Common myeloid progenitor, CD34-positive (primary cell): ENCODE results near the gene EPHA5.

Source experiments
- CTCF ChIA-PET: fragments of 350-600 bp; sonication (Branson Sonifier 250); formaldehyde crosslinking; loops from one replicate; lab custom pipeline; 2021; ENCODE audit warnings: antibody characterized with exemption; lab: Charles Lee
- POLR2A ChIA-PET: fragments of 350-600 bp; sonication (Branson Sonifier 250); formaldehyde crosslinking; loops from one replicate; lab custom pipeline; 2021; ENCODE audit warnings: antibody characterized with exemption; lab: Charles Lee
- DNase-seq, 3 donors: peaks; one replicate each; pipeline versions ENCODE4 v3.0.0 to v3.0.0-alpha.2; 2013
- H3K27ac ChIP-seq, 2 experiments: 1 replicate in 1 of 2; 2 replicates in 1 of 2; pipeline ENCODE4 v1.7.0; 2013; ENCODE audit warnings: inconsistent platforms in 2 of 2, low read length in 2 of 2, mild to moderate bottlenecking in 2 of 2, low read depth in 1 of 2, moderate library complexity in 1 of 2; ENCODE audit not compliant: severe bottlenecking in 2 of 2, insufficient read depth in 1 of 2, poor library complexity in 1 of 2
- H3K27me3 ChIP-seq, 5 experiments: replicated peaks in 2 of 5; 1 replicate in 3 of 5; 2 replicates in 2 of 5; pipeline versions ENCODE4 v1.6.1 to v1.7.0; 2013; ENCODE audit warnings: low read length in 4 of 5, mild to moderate bottlenecking in 2 of 5, moderate library complexity in 2 of 5, inconsistent platforms in 1 of 5; ENCODE audit not compliant: insufficient read depth in 5 of 5, control insufficient read depth in 4 of 5
- H3K36me3 ChIP-seq, 4 experiments: 1 replicate in 2 of 4; 2 replicates in 2 of 4; pipeline versions ENCODE4 v1.6.1 to v1.7.0; 2013; ENCODE audit warnings: low read length in 3 of 4, control low read depth in 1 of 4, mild to moderate bottlenecking in 1 of 4; ENCODE audit not compliant: control insufficient read depth in 4 of 4, insufficient read depth in 4 of 4
- H3K4me1 ChIP-seq, 4 experiments: 1 replicate in 3 of 4; 2 replicates in 1 of 4; pipeline versions ENCODE4 v1.6.1 to v1.7.1; 2013; ENCODE audit warnings: low read length in 3 of 4, mild to moderate bottlenecking in 3 of 4, control low read depth in 1 of 4, inconsistent platforms in 1 of 4, moderate library complexity in 1 of 4; ENCODE audit not compliant: control insufficient read depth in 4 of 4, insufficient read depth in 4 of 4; ENCODE audit errors: control extremely low read depth in 1 of 4
- H3K4me3 ChIP-seq, 7 experiments: 1 replicate in 4 of 7; 2 replicates in 3 of 7; pipeline versions ENCODE4 v1.5.1 to v1.7.0; 2013; ENCODE audit warnings: mild to moderate bottlenecking in 7 of 7, low read length in 6 of 7, moderate library complexity in 6 of 7, inconsistent platforms in 2 of 7, low read depth in 2 of 7, control low read depth in 1 of 7; ENCODE audit not compliant: insufficient read depth in 4 of 7, control insufficient read depth in 1 of 7; ENCODE audit errors: extremely low read depth in 1 of 7
- H3K9me3 ChIP-seq, 5 experiments: 1 replicate in 4 of 5; 2 replicates in 1 of 5; pipeline versions ENCODE4 v1.6.1 to v1.7.1; 2013; ENCODE audit warnings: low read length in 4 of 5, mild to moderate bottlenecking in 2 of 5, inconsistent platforms in 1 of 5, low read depth in 1 of 5, moderate library complexity in 1 of 5; ENCODE audit not compliant: control insufficient read depth in 4 of 5, insufficient read depth in 2 of 5; ENCODE audit errors: control extremely low read depth in 1 of 5
- WGBS: methylation state at CpG from one replicate; pipeline ENCODE4 v1.1.5; 2013; ENCODE audit not compliant: insufficient coverage; 5-methylcytosine and 5-hydroxymethylcytosine counted together

EPHA5 gene

DNA sequence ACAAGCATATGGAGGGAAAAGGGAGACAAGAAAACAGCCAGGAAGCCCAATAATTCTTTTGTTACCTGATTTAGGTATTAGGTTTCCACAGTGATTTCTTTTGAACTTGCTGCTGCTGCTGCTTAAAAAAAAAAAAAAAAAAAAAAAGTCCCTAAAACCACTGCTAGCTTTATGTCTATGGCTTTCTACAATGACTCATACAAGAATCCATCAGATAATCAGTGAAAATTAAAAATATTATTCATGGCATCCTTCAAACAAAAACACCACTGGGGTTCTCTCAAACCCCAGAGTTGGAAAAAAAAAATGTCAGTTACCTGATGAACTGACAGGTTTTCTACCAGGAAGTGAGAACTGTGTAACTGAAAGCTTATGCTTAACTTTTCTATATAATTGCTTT lies 14.3 kb downstream of the EPHA5 start:
- H3K9me3 ChIP-seq, result no peaks in the 10 kb centered on the region
- no peaks in the 10 kb centered on the region for H3K36me3 ChIP-seq
- ChIA-PET POLR2A (no interaction called here), CTCF (no interaction called here)
- no peak overlapping the region for H3K4me3 ChIP-seq
- peaks cover 0 to 7% (median 0%) of the 10 kb centered on the region in 5 experiments for H3K27me3 ChIP-seq
- no peak for DNase-seq
- H3K4me1 ChIP-seq, result no peaks in the 10 kb centered on the region
- no peak overlapping the region for H3K27ac ChIP-seq

DNA sequence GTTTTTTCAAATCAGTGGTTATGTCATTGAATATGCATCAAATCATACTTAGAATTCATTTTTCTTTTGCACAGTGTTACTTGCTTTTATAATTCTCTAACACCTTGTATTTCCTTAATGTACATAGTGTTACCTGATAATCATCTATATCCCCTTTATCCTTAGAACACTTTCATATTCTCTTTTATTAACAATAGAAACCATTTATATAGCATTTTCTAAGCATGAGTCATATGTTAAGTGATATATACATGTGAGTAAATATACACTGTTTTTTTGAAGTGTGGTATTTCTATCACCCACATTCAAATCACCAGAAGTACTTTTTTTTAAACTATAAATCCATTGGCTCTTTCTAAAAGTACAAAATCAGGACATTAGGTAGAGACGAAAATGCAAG lies 15.3 kb downstream of the EPHA5 start:
- Histone ChIP-seq H3K4me1 (no peaks in the 10 kb centered on the region), H3K36me3 (no peaks in the 10 kb centered on the region), H3K9me3 (no peaks in the 10 kb centered on the region), H3K27me3 (peaks cover 0 to 4% (median 0%) of the 10 kb centered on the region in 5 experiments), H3K27ac (no peak overlapping the region), H3K4me3 (no peak overlapping the region)
- ChIA-PET POLR2A (no interaction called here), CTCF (no interaction called here)
- DNase-seq, result no peak
- 100% methylated on average over 1 of the region's 1 CpG for WGBS

DNA sequence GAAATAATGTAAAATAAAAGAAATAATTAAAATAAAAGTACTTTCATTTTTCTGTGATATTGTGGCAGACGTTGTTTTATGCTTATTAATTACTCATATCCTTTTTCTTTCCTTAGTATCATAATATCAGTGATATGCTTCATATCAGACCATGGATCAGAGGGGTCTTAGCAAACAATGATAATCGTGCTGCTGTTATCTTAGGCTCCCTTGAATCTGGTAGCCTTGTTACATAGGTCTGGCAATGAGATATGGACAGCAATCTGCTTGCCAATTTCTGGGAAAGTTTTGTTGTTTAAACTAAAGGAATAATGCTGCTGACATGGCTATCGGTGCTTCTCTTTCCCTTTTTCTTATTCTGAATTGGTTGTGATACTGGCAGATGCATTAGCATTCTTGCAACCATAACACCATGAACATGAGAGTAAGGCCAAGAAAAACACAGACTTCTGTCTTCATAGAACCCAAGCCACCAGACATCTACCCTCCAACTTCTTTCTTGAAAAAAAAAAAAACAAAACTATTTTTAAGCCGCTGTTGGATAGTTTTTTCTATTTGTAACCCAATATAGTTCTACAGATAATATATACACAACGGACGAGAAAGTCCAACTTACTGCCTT lies 16.4 kb downstream of the EPHA5 start:
- DNase-seq, result no peak
- Histone ChIP-seq H3K36me3 (no peaks in the 10 kb centered on the region), H3K27me3 (peaks cover 0 to 4% (median 0%) of the 10 kb centered on the region in 5 experiments), H3K4me1 (no peaks in the 10 kb centered on the region), H3K9me3 (no peaks in the 10 kb centered on the region), H3K27ac (no peak overlapping the region), H3K4me3 (no peak overlapping the region)
- WGBS, result 71% methylated on average over 1 of the region's 6 CpGs
- ChIA-PET POLR2A (no interaction called here), CTCF (no interaction called here)

DNA sequence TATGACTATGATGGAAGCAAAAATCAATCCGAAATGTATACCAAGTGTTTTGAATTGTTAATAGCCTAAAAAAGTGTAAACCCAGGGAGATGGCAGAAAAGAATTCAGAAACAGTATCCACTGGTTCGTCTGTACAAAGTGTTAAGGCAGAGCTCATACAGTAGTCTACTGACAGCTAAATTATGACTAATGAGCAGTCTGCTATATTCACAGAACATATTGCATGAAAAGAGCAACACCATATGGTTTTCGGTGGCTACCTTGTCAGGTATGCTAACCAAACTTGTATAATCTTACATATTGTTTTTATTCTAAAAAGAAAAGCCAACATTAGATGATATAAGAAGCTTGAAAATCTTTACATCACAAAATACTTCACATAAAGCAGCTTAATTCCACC lies 18.5 kb downstream of the EPHA5 start:
- no peaks in the 10 kb centered on the region for H3K4me1 ChIP-seq
- H3K4me3 ChIP-seq, result no peak overlapping the region
- ChIA-PET POLR2A (no interaction called here), CTCF (no interaction called here)
- H3K9me3 ChIP-seq, result no peaks in the 10 kb centered on the region
- no peaks in the 10 kb centered on the region for H3K36me3 ChIP-seq
- DNase-seq, result no peak
- no peak overlapping the region for H3K27ac ChIP-seq
- 100% methylated on average over 1 of the region's 3 CpGs for WGBS
- H3K27me3 ChIP-seq, result no peaks in the 10 kb centered on the region

DNA sequence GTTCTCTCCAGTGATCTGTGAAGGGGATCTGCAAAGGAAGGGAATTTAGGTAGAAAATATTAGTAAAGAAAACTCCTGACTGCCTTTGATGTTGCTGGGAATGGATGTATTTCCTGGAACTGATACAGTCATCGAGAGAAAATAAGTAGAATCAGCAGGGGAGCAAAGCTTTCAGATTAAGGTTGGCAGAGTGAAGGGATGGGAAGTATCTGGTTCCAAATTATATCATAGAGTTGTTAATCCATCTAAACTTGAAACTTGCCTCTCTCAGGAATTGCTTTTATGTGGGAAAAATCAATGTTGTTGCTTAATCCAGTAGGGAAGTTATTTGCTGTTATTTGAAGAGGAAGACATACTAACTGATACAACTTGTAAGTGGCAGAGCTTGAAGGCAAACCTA lies 19.3 kb downstream of the EPHA5 start:
- DNase-seq, result no peak
- Histone ChIP-seq H3K4me3 (no peak overlapping the region), H3K4me1 (no peaks in the 10 kb centered on the region), H3K36me3 (no peaks in the 10 kb centered on the region), H3K9me3 (no peaks in the 10 kb centered on the region), H3K27me3 (no peaks in the 10 kb centered on the region), H3K27ac (no peak overlapping the region)
- ChIA-PET POLR2A (no interaction called here), CTCF (no interaction called here)
- WGBS, result no CpG with 5 or more reads among the region's 1 CpG

DNA sequence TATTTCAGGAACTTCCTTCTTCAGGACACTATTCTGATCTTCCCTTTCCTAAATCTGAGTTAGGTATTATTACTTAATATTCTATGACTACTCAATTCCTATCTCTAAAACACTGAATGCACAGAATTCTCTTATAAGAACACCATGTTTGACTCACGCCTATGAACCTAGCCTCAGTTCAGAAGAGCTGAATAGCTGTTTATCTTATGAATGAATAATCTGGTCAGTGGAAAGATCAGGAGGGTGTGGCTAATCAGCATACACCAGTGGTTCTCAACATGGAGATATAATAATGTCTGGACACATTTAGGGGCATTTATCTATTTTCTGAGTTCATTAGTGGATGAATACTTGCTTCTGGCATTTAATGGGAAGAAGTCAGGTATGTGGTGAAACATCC lies 24.2 kb downstream of the EPHA5 start:
- POLR2A ChIA-PET, result no interaction called here
- no peaks in the 10 kb centered on the region for H3K27me3 ChIP-seq
- H3K4me3 ChIP-seq, result no peak overlapping the region
- CTCF ChIA-PET, result no interaction called here
- DNase-seq, result no peak
- no peak overlapping the region for H3K27ac ChIP-seq
- no peaks in the 10 kb centered on the region for H3K4me1 ChIP-seq
- no peaks in the 10 kb centered on the region for H3K36me3 ChIP-seq
- no peaks in the 10 kb centered on the region for H3K9me3 ChIP-seq
- WGBS, result 100% methylated on average over 1 of the region's 1 CpG

DNA sequence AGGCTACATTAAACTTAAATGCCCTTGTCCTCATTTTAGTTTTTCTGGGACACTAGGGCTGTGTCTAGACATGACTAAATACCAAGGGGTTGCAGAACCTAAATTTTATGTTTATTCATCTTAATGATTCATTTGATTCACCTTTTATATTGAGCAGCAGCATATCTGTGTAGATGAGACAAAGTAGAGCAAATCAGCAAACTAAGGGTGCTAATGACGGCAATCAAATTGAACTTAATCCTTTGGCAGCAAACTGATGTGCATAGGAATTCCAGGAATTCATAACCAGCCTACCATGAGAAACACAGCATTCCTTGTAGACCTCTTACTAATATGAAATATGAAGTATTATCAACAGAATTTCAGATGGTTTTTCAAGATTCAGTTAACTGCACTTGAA lies 25.1 kb downstream of the EPHA5 start:
- DNase-seq, result no peak
- POLR2A ChIA-PET, result no interaction called here
- Histone ChIP-seq H3K27ac (no peak overlapping the region), H3K36me3 (no peaks in the 10 kb centered on the region), H3K27me3 (no peaks in the 10 kb centered on the region), H3K4me3 (no peak overlapping the region), H3K4me1 (no peaks in the 10 kb centered on the region), H3K9me3 (no peaks in the 10 kb centered on the region)
- CTCF ChIA-PET, result no interaction called here
- no CpG with 5 or more reads among the region's 1 CpG for WGBS
